ENCODE measurements around the gene SLC4A2.
"Not testable (repeated sequence)": the region's sequence is repeated elsewhere in the genome, so short reads cannot be mapped to it uniquely, and the experiment has no call there.

Gene SLC4A2

GRCh38 chr7:151024435-151025056 is 34.8 kb upstream of the SLC4A2 start, which contains the start of gene ATG9B:
ATG9B (minus strand) TSS chr7:151024494; CDS start chr7:151024423, 71 bp downstream.
- no peak for DNase-seq (ENCODE audit: low read depth)
- no peak within 1 kb of the TSS for H3K4me3 ChIP-seq (ENCODE audit: low read depth, low read length)
- TF ChIP-seq, protein P1, sequence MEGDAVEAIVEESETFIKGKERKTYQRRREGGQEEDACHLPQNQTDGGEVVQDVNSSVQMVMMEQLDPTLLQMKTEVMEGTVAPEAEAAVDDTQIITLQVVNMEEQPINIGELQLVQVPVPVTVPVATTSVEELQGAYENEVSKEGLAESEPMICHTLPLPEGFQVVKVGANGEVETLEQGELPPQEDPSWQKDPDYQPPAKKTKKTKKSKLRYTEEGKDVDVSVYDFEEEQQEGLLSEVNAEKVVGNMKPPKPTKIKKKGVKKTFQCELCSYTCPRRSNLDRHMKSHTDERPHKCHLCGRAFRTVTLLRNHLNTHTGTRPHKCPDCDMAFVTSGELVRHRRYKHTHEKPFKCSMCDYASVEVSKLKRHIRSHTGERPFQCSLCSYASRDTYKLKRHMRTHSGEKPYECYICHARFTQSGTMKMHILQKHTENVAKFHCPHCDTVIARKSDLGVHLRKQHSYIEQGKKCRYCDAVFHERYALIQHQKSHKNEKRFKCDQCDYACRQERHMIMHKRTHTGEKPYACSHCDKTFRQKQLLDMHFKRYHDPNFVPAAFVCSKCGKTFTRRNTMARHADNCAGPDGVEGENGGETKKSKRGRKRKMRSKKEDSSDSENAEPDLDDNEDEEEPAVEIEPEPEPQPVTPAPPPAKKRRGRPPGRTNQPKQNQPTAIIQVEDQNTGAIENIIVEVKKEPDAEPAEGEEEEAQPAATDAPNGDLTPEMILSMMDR (conservative IDR thresholded peaks at IDR 0.05; ENCODE audit: low read depth, low read length), result no peak

- TF ChIP-seq, protein P1 (conservative IDR thresholded peaks at IDR 0.05; ENCODE audit: low read depth, low read length), result no peak
- DNase-seq (ENCODE audit: low read depth), result no peak
- no peak overlapping the region for H3K4me3 ChIP-seq (ENCODE audit: low read depth, low read length)
Observed at GRCh38 chr7:151025924-151026671, 33.3 kb upstream of the SLC4A2 start.

DNA sequence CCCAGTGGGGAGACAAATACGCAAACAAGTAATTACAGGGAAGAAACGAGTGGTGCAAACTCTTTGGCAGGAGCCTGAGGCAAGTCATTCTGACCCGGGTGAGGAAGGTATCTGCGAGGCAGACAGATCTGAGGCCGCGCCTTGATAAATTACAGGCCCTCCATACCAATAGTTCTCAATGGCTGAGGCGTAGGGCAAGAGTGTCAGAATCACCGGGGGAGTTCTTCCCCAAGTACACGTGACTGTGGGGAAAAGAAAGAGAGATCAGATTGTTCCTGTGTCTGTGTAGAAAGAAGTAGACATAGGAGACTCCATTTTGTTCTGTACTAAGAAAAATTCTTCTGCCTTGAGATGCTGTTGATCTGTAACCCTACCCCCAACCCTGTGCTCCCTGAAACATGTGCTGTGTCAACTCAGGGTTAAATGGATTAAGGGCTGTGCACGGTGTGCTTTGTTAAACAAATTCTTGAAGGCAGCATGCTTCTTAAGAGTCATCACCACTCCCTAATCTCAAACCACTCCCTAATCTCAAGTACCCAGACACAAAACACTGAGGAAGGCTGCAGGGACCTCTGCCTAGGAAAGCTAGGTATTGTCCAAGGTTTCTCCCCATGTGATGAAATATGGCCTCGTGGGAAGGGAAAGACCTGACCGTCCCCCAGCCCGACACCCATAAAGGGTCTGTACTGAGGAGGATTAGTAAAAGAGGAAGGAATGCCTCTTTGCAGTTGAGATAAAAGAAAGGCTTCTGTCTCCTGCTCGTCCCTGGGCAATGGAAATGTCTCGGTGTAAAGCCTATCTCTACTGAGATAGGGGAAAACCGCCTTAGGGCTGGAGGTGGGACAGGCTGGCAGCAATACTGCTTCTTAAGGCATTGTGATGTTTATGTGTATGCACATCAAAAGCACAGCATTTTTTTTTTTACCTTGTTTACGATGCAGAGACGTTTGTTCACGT is 32.3 kb upstream of the SLC4A2 start:
- H3K4me3 ChIP-seq (ENCODE audit: low read depth, low read length); DNase-seq (ENCODE audit: low read depth): not testable (repeated sequence)

GRCh38 chr7:151027728-151028130 is 31.7 kb upstream of the SLC4A2 start:
- peak overlapping the region; percentile 60 for H3K4me3 ChIP-seq (ENCODE audit: low read depth, low read length)
- not testable (repeated sequence) for DNase-seq (ENCODE audit: low read depth)

DNA sequence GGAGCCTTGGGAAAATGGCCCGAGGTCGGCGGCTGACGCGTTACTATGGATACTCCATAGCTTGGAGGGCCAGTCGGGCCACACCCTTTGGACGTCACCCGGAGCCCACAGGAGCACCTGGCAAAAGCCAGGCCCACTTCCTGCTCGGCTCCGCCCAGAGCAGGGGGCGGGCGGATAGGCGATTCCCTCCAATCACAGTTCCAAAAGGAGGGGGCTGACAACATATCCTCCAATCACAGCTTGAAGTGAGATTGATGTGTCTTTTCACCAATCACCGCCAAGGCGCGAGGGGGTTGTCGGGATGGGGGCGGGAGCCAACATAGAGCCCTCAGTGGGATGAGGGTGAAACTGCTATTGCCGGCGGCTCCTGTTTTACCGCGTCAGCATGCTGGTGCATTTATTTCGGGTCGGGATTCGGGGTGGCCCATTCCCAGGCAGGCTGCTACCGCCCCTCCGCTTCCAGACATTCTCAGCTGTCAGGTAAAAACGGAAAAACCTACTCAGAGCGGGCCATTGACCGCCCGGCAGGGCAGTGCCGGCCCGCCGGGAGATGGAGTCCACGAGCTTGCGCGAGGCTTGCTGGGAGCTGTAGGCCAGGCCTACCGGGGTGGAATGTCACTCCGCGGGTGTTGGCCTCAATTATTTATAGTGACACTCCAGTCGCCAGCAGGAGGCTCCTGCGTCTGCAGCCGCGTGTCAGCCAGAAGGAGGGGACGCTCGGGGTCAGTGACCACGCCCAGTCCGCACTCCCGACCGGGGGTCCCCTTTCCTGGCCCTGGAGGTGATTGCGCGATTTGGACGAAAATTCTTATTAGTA is 31.1 kb upstream of the SLC4A2 start, which contains the start of gene ABCB8:
Gene ABCB8 (plus strand): TSS at position 320 of the 817 bp plus-strand sequence. CDS start 66 bp downstream, at position 386.
- peak; percentile 99 for DNase-seq (ENCODE audit: low read depth)
- H3K4me3 ChIP-seq (ENCODE audit: low read depth, low read length), result peak within 1 kb of the TSS; percentile 93
- TF ChIP-seq, protein P1 (conservative IDR thresholded peaks at IDR 0.05; ENCODE audit: low read depth, low read length), result peak; percentile 53

- peak overlapping the region; percentile 93 for H3K4me3 ChIP-seq (ENCODE audit: low read depth, low read length)
- DNase-seq (ENCODE audit: low read depth), result no peak
- TF ChIP-seq, protein P1 (conservative IDR thresholded peaks at IDR 0.05; ENCODE audit: low read depth, low read length), result no peak
Observed at GRCh38 chr7:151028948-151029501, 30.4 kb upstream of the SLC4A2 start.

DNA sequence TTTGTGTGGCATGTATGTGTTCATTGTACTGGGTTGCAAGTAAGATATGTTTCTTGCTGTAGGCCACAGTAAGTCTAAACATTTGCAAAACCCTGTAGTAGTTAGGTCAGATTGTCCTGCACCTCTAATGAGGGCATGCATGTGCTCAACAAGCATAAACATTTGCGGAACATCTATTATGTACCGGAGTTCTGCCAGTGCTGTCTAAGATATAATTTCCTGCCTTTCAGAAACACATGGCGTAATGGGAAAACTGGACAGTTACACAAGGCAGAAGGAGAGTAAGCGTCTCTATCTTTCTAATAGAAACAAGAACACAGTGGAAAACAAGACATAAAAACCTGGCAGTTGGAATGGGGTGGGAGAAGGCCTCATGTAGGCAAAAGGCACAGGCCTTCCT is 28.4 kb upstream of the SLC4A2 start:
- no peak overlapping the region for H3K4me3 ChIP-seq (ENCODE audit: low read depth, low read length)
- TF ChIP-seq, protein P1 (conservative IDR thresholded peaks at IDR 0.05; ENCODE audit: low read depth, low read length), result no peak

More for the DNA sequence above, 28.4 kb upstream of the SLC4A2 start:
- no peak for DNase-seq (ENCODE audit: low read depth)
